HG03103 (cell line): ENCODE results near the gene USH2A.

Experiments used
- ATAC-seq: cut with Tn5 transposase; IDR thresholded peaks from one replicate; pipeline ENCODE4 v1.9.1; 2021; ENCODE audit warnings: low read depth; ENCODE audit not compliant: unreplicated experiment

The USH2A gene

DNA sequence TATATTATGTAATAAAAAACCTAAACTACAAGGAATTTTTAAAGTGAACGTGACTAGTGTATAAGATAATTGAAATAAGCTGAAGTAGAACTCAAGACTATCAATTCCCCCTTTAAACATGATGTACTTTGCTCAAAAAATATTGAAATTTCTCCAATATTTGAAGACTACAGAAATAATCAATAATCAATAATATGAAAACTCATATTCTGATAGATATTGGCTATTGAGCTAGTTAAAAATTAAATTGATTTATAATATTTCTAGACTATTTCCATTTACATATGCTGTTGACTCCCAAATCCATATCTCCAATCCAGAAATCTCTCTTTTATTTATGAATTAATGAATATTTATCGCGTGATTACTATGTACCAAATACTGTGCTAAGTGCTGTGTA is 133.2 kb downstream of the USH2A start:
- ATAC-seq: no peak

DNA sequence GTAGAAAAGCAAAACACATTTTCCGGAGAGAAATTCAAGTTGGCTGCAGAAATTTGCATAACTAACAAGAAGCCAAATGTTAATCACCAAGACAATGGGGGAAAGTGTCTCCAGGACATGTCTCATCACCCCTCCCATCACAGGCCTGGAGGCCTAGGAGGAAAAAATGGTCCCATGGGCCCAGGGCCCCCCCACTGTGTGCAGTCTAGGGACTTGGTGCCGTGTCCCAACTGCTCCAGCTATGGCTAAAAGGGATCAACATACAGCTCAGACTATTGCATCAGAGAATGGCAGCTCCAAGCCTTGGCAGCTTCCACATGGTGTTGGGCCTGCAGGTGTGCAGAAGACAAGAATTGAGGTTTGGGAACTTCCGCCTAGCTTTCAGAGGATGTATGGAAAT is 138.2 kb downstream of the USH2A start:
- no peak for ATAC-seq

GRCh38 chr1:216281757-216282156 is 141.5 kb downstream of the USH2A start:
- ATAC-seq: no peak

- ATAC-seq: no peak
These were observed 153.0 kb downstream of the USH2A start for GRCh38 chr1:216270086-216270773.

DNA sequence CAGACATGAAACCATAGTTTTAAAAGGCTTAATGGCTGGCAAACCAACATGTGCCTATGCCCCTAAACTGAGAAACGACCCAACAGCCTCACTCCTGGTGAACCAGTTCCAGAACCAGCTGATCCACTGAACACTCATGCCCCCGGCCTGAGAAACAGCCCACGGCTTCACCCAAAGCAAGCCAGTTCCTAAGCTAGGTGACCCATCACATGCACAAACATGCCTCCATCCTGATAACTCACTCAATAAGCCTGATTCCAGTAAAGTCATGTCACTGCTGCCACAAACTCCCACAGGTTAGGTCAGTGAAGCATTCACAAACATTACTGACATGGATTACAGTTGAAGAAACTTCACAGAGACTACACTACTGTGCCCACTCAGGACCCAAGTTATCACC is 161.6 kb downstream of the USH2A start:
- no peak for ATAC-seq

GRCh38 chr1:216258856-216259255 is 164.4 kb downstream of the USH2A start:
- no peak for ATAC-seq

DNA sequence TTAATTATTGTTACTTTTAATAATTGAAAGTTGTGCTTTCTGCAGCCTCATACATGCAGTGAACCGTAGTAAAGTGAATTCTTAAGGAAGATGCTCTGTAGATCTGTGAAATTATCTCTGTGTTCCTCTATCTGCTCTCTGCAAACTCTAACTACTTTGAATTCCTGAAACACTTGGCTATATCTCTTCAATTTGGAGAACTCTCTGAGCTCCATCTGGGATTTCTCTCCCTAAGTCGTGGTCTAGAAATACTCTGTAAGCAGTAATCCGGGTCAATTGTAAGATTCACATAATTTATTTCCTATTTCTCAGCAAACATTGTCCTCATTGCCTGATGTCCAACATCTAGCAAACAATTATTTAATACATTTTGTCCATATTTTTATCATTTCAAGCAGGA is 164.9 kb downstream of the USH2A start:
- ATAC-seq: no peak

DNA sequence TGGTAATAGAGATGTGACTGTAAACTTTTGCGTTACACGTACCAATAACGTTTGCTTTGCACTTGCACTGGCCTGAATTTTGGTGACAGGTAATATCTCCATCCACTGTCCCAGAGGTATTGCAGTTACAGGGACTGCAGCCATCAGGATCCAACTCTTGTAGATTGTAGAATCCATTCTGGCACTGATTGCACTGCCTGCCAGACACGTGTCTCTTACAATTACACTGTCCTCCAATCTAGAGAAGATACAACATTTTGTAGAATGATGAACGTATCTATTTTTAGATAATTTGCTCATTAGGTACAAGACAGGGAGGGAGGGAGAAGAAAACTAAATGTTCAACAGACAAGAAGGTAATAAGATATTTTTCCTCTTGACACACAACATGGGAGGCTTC is 172.4 kb downstream of the USH2A start:
- no peak for ATAC-seq

DNA sequence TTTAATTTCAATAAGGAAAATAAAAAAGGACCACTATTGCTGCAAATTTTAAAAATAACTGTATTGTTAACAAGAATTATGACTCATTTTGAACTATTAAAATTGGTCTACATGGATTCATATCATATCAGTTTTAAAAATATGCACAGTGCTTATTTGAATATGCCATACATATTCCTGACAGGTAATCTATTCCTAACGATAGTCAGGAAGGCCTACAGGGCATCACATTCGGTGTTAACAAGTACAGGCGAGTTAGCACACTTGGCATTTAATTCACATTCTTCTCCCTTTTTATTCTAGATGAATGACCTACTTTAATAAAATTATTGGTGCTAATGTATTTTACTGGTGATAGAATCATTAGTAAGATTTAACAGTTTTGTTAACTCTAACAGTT is 174.6 kb downstream of the USH2A start:
- ATAC-seq: no peak

- no peak for ATAC-seq
These were observed 175.3 kb downstream of the USH2A start for GRCh38 chr1:216247937-216248336.

- ATAC-seq: no peak
These were observed 176.6 kb downstream of the USH2A start for GRCh38 chr1:216246577-216247203.

GRCh38 chr1:216238844-216239243 is 184.4 kb downstream of the USH2A start:
- no peak for ATAC-seq

- no peak for ATAC-seq
These were observed 185.2 kb downstream of the USH2A start for GRCh38 chr1:216237927-216238542.

DNA sequence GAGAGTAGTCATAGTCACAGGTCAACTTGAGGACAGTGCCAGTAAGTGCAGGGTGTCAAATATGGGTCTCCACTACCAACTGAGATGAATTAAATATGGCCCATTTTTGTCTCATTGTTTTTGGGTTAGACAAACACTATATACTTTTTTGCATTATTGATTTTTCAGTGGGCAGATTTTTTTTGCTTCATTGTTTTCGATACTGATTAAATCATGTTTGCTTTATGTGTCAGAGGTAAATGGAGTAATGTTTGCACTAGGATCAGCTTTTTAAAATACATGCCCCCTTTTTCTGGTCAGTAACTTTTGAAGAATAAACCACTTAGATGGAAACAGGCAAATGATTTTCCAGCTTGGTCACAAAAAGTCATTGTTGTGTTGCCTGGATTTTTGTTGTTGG is 199.0 kb downstream of the USH2A start:
- ATAC-seq: no peak

- ATAC-seq: no peak
These were observed 199.8 kb downstream of the USH2A start for GRCh38 chr1:216223486-216223885.

DNA sequence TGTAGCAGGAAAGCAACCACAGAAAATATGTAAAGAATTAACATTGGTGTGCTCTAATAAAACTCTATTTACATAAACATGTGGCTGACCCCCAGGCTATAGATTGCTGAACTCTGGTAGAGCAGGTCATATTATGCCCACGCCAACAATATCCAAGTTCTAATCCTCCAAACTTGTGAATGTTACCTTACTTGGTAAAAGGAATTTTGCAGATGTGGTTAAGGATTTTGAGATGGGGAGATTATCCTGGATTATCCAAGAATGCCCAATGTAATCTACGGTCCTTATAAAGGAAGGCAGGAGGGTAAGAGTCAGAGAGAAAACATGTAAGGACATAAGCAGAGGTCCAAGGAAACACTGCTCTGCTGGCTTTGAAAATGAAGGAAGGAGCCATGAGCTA is 201.0 kb downstream of the USH2A start:
- no peak for ATAC-seq

GRCh38 chr1:216221260-216221700 is 202.0 kb downstream of the USH2A start:
- peak; percentile 99 for ATAC-seq

- ATAC-seq: no peak
These were observed 206.9 kb downstream of the USH2A start for GRCh38 chr1:216216305-216216704.

- no peak for ATAC-seq
These were observed 208.1 kb downstream of the USH2A start for GRCh38 chr1:216215169-216215568.

DNA sequence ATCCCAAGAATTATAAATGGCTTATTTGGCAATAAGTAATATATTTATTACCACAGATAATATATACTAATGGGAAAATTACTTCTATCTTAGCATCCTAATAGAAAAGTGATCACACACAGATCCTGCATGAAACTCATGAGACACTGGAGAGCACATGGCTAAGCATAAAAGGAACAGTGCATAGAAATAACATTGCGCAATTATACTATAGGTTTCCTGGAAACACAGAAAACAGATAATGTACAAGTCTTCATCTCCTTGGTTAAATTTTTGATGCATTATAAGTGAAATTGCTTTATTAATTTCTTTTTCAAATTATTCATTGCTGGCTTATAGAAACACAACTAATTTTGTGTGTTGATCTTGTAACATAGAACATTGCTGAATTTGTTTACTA is 210.4 kb downstream of the USH2A start:
- ATAC-seq: no peak

- no peak for ATAC-seq
These were observed 213.2 kb downstream of the USH2A start for GRCh38 chr1:216210081-216210480.

- no peak for ATAC-seq
These were observed 214.1 kb downstream of the USH2A start for GRCh38 chr1:216209125-216209524.
